PC-3 (cell line): ENCODE results near the gene VANGL2. TPM values are rescaled to one million over a fixed set of nuclear protein-coding genes. Genes with fewer than 3 reads are reported as not detected.

Experiments
- ATAC-seq: fragments of 200-7000 bp; cut with Tn5 transposase; 2 replicates; pipeline ENCODE4 v1.9.1; 2020; ENCODE audit warnings: mild to moderate bottlenecking, moderate library complexity
- BruUV-seq: library from RNA; stranded (reverse); fragments of 400-500 nt; replicated peaks from 2 replicates; lab custom pipeline; 2021; lab: Mats Ljungman, UMichigan
- CTCF ChIA-PET: fragments of 300-600 bp; sonication (Branson Sonifier 250); formaldehyde crosslinking; loops from one replicate; lab custom pipeline; 2022; ENCODE audit warnings: antibody characterized with exemption; lab: Charles Lee
- POLR2A ChIA-PET: fragments of 300-600 bp; sonication (Branson Sonifier 250); formaldehyde crosslinking; loops from one replicate; lab custom pipeline; 2022; ENCODE audit warnings: antibody characterized with exemption; ENCODE audit not compliant: unreplicated experiment; lab: Charles Lee
- DNase-seq: peaks from one replicate; pipeline ENCODE4 v3.0.0-alpha.2; 2015
- H2AFZ ChIP-seq: fragments of 300-600 bp; sonication (generic); 2 replicates; pipeline ENCODE4 v1.6.0; 2016; ENCODE audit warnings: antibody characterized with exemption, low read length
- H3F3A ChIP-seq: fragments of 300-600 bp; sonication (generic); one replicate; pipeline ENCODE4 v1.6.0; 2017; ENCODE audit warnings: antibody characterized with exemption, low read length, control low read depth, mild to moderate bottlenecking; ENCODE audit not compliant: unreplicated experiment
- H3K27ac ChIP-seq: fragments of 300-600 bp; sonication (generic); 2 replicates; pipeline ENCODE4 v1.5.1; 2016; ENCODE audit warnings: mild to moderate bottlenecking, low read length
- H3K27me3 ChIP-seq: fragments of 300-600 bp; sonication (generic); 2 replicates; pipeline ENCODE4 v1.6.1; 2016; ENCODE audit warnings: low read length, mixed read lengths
- H3K36me3 ChIP-seq: fragments of 300-600 bp; sonication (generic); 2 replicates; pipeline ENCODE4 v1.6.1; 2016; ENCODE audit warnings: low read depth, mixed run types, low read length, mixed read lengths
- H3K4me1 ChIP-seq: fragments of 300-600 bp; sonication (generic); 2 replicates; pipeline ENCODE4 v1.5.1; 2016; ENCODE audit warnings: low read length; ENCODE audit not compliant: insufficient read depth
- H3K4me2 ChIP-seq: fragments of 300-600 bp; sonication (generic); 2 replicates; pipeline ENCODE4 v1.6.0; 2016; ENCODE audit warnings: low read length
- H3K4me3 ChIP-seq: fragments of 300-600 bp; sonication (generic); 2 replicates; pipeline ENCODE4 v1.5.1; 2016; ENCODE audit warnings: mild to moderate bottlenecking, low read length, mixed read lengths
- H3K79me2 ChIP-seq: fragments of 300-600 bp; sonication (generic); 2 replicates; pipeline ENCODE4 v1.6.1; 2017; ENCODE audit warnings: low read length, mixed read lengths
- H3K9ac ChIP-seq: fragments of 300-600 bp; sonication (generic); 2 replicates; pipeline ENCODE4 v1.6.0; 2016; ENCODE audit warnings: mild to moderate bottlenecking, low read length
- H3K9me2 ChIP-seq: fragments of 300-600 bp; sonication (generic); replicated peaks from 2 replicates; pipeline ENCODE4 v1.6.1; 2016; ENCODE audit warnings: mixed run types, low read length, mixed read lengths
- H3K9me3 ChIP-seq: fragments of 300-600 bp; sonication (generic); 2 replicates; pipeline ENCODE4 v1.6.1; 2016; ENCODE audit warnings: low read length, mixed read lengths
- H4K20me1 ChIP-seq: fragments of 300-600 bp; sonication (generic); 2 replicates; pipeline ENCODE4 v1.6.1; 2016; ENCODE audit warnings: low read length, mixed read lengths
- EZH2 ChIP-seq: fragments of 300-600 bp; sonication (generic); IDR thresholded peaks from one replicate; pipeline ENCODE4 v1.6.1; 2017; ENCODE audit warnings: antibody characterized with exemption, mild to moderate bottlenecking, low read length; ENCODE audit not compliant: unreplicated experiment
- EZH2phosphoT487 ChIP-seq: fragments of 300-600 bp; sonication (generic); IDR thresholded peaks from 2 replicates; pipeline ENCODE4 v1.6.1; 2018; ENCODE audit warnings: mild to moderate bottlenecking, antibody characterized with exemption, low read length, borderline replicate concordance
- intact Hi-C: fragments of 100-400 bp; cut with micrococcal nuclease; formaldehyde crosslinking; loops from 2 replicates; pipeline ENCODE4 v1.9.0; 2023
- total RNA-seq: library from RNA; depleted of rRNA; stranded (reverse); fragments of >200 nt; gene quantifications from 2 replicates; pipeline ENCODE4 v1.2.3, GENCODE V29; 2014
- TF ChIP-seq, protein P1 (sequence below): fragments of 300-600 bp; sonication (generic); conservative IDR thresholded peaks from 2 replicates; pipeline ENCODE4 v1.5.1; 2017; ENCODE audit warnings: antibody characterized with exemption, low read depth, mild to moderate bottlenecking, low read length

Gene VANGL2
- total RNA-seq, 1 experiment from 2014 or later: 0.44 TPM

GRCh38 chr1:160366731-160367515, 33.4 kb upstream of the VANGL2 start, which contains the start of gene NHLH1:
TSS of gene NHLH1 (plus strand) at chr1:160367071. CDS start at chr1:160370732, 3,661 bp downstream.
- CTCF ChIA-PET: interaction anchor here (0.5 to 0.6 kb wide), 2 partner anchors 12 to 75 kb away, joined by 3 to 4 read pairs; no protein-coding TSS in a partner anchor
- POLR2A ChIA-PET: no interaction called here

DNA sequence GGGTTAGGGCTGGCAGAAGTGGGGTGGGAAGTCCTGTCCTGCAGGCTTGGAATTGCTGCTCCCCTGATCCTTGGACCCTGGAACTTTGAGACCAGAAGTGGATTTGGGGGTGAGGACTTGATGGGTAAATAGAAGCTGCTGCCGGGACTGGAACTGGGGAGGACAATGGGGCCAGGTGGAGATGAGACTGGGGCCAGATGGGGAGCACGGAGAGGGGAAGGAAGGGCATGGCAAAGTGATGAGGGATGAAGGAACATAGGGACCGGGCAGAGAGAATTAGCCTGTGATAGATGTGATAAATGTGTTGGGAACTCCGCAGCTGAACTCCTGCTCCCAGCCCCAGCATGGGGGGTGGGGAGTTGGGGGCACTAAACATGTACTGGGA, 32.9 kb upstream of the VANGL2 start:
- CTCF ChIA-PET: interaction anchor here (0.6 kb wide), 1 partner anchor 12 kb away, joined by 3 read pairs; no protein-coding TSS in a partner anchor
- Histone ChIP-seq H2AFZ (no peak overlapping the region), H3K4me2 (no peak overlapping the region), H3K4me3 (no peak overlapping the region), H3K4me1 (no peaks in the 10 kb centered on the region), H3F3A (no peaks in the 10 kb centered on the region), H3K36me3 (no peaks in the 10 kb centered on the region), H3K9me3 (no peaks in the 10 kb centered on the region), H3K27ac (no peak overlapping the region), H3K9me2 (no peaks in the 10 kb centered on the region), H3K27me3 (no peaks in the 10 kb centered on the region), H3K79me2 (no peaks in the 10 kb centered on the region), H4K20me1 (no peaks in the 10 kb centered on the region), H3K9ac (no peak overlapping the region)
- BruUV-seq: no TSS peak
- DNase-seq (no peak), ATAC-seq (no peak)
- POLR2A ChIA-PET: no interaction called here
- TF ChIP-seq EZH2phosphoT487 (no peak), EZH2 (no peak)
- TF ChIP-seq, protein P1, sequence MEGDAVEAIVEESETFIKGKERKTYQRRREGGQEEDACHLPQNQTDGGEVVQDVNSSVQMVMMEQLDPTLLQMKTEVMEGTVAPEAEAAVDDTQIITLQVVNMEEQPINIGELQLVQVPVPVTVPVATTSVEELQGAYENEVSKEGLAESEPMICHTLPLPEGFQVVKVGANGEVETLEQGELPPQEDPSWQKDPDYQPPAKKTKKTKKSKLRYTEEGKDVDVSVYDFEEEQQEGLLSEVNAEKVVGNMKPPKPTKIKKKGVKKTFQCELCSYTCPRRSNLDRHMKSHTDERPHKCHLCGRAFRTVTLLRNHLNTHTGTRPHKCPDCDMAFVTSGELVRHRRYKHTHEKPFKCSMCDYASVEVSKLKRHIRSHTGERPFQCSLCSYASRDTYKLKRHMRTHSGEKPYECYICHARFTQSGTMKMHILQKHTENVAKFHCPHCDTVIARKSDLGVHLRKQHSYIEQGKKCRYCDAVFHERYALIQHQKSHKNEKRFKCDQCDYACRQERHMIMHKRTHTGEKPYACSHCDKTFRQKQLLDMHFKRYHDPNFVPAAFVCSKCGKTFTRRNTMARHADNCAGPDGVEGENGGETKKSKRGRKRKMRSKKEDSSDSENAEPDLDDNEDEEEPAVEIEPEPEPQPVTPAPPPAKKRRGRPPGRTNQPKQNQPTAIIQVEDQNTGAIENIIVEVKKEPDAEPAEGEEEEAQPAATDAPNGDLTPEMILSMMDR: no peak
- intact Hi-C loops: no loop called here

More at GRCh38 chr1:160366731-160367515, 33.4 kb upstream of the VANGL2 start, which contains the start of gene NHLH1:
- no peak within 1 kb of the TSS for H3K4me3 ChIP-seq
- intact Hi-C loops: no loop called here
- H3K9ac ChIP-seq: no peak within 1 kb of the TSS
- H3K4me1 ChIP-seq: no peaks in the 10 kb centered on the region
- H3K79me2 ChIP-seq: no peaks in the 10 kb centered on the region
- no peak within 1 kb of the TSS for H2AFZ ChIP-seq
- H3K9me2 ChIP-seq: no peaks in the 10 kb centered on the region
- H3K36me3 ChIP-seq: no peaks in the 10 kb centered on the region
- no peak within 1 kb of the TSS for H3K27ac ChIP-seq
- no peaks in the 10 kb centered on the region for H3K9me3 ChIP-seq
- no peaks in the 10 kb centered on the region for H3K27me3 ChIP-seq
- ATAC-seq: no peak
- no peaks in the 10 kb centered on the region for H4K20me1 ChIP-seq
- TF ChIP-seq EZH2phosphoT487: no peak
- TF ChIP-seq, protein P1: no peak
- no peak for TF ChIP-seq EZH2
- BruUV-seq: no TSS peak
- no peaks in the 10 kb centered on the region for H3F3A ChIP-seq
- no peak within 1 kb of the TSS for H3K4me2 ChIP-seq
- DNase-seq: no peak
